PFSK-1 (cell line): ENCODE data around the gene UBTF.
A peak's percentile ranks its signal among the peaks of the same experiment; 100 is the strongest.

Experiments used
- FOXP2 ChIP-seq: optimal IDR thresholded peaks from 2 replicates; pipeline ENCODE3; 2011; ENCODE audit warnings: borderline replicate concordance, control low read depth, inconsistent platforms; ENCODE audit not compliant: insufficient read depth; ENCODE audit errors: extremely low read length, extremely low read depth
- POLR2AphosphoS5 ChIP-seq: IDR thresholded peaks from 2 replicates; pipeline ENCODE4 v1.6.1; 2012; ENCODE audit warnings: low read depth, mild to moderate bottlenecking, control low read depth, low read length, moderate library complexity
- REST ChIP-seq, 2 experiments: IDR thresholded peaks; 2 replicates each; pipeline versions ENCODE4 v1.6.1 to v1.8.0; 2011 to 2012; ENCODE audit warnings: low read depth in 2 of 2, low read length in 2 of 2, control low read depth in 1 of 2, inconsistent platforms in 1 of 2, mild to moderate bottlenecking in 1 of 2, moderate library complexity in 1 of 2; ENCODE audit not compliant: insufficient read depth in 1 of 2
- SIN3A ChIP-seq: IDR thresholded peaks from 2 replicates; pipeline ENCODE4 v1.6.1; 2012; ENCODE audit warnings: mild to moderate bottlenecking, low read length, moderate library complexity, borderline replicate concordance; ENCODE audit not compliant: insufficient read depth
- TAF1 ChIP-seq: IDR thresholded peaks from 2 replicates; pipeline ENCODE4 v1.6.1; 2012; ENCODE audit warnings: low read length, control low read depth, borderline replicate concordance; ENCODE audit not compliant: insufficient read depth

- TF ChIP-seq REST (IDR thresholded peaks at IDR 0.05; ENCODE audit: insufficient read depth in 1 of 2, low read depth in 2 of 2, low read length in 2 of 2): no peak
- no peak for TF ChIP-seq SIN3A
- 0 out of 2 replicates have a peak, but pooled peaks have one; percentile 15 for TF ChIP-seq POLR2AphosphoS5
- TF ChIP-seq TAF1: no peak
- TF ChIP-seq FOXP2: no peak
These were observed 2.3 kb upstream of the UBTF start for GRCh38 chr17:44221862-44222111.
